ENCODE results near the gene TSPAN18.

GRCh38 chr11:44792171-44792570 lies 65.4 kb downstream of the TSPAN18 start:
- no peak for TF ChIP-seq POLR2AphosphoS5 (IDR thresholded peaks at IDR 0.05; ENCODE audit: low read depth, low read length)
- no peak for TF ChIP-seq POLR2A (IDR thresholded peaks at IDR 0.05; ENCODE audit: low read depth, low read length)
